ENCODE results near the gene GPR12. TPM values are rescaled to one million over a fixed set of nuclear protein-coding genes. Genes with fewer than 3 reads are reported as not detected.

GPR12 gene
- total and polyA plus RNA-seq, 2 of the 4 experiments (the other 2 are of a cell fraction) = not detected

- H2BK5ac ChIP-seq (ENCODE audit: low read depth, low read length, poor library complexity, severe bottlenecking) = no peak overlapping the region
- H3K4me1 ChIP-seq (ENCODE audit: control insufficient read depth, insufficient read depth, low read length) = no peaks in the 10 kb centered on the region
- H3K23ac ChIP-seq (ENCODE audit: low read depth, low read length) = no peak overlapping the region
- H4K20me1 ChIP-seq (ENCODE audit: insufficient read depth, low read length) = no peaks in the 10 kb centered on the region
- WGBS, 2 experiments (ENCODE audit: extremely low coverage in 2 of 2, insufficient read length in 1 of 2) = no CpG with 5 or more reads among the region's 2 CpGs
- H3K4me2 ChIP-seq (ENCODE audit: low read depth, low read length) = no peak overlapping the region
- H3K9ac ChIP-seq (ENCODE audit: low read depth, low read length) = no peak overlapping the region
- intact Hi-C loops (cut with micrococcal nuclease) (no loop called here), dilution Hi-C loops (cut with HindIII; ENCODE audit: low sequenced_read_pairs, unreplicated experiment) (no loop called here), in situ Hi-C loops (cut with MboI; ENCODE audit: low sequenced_read_pairs) (no loop called here)
- H3K9me3 ChIP-seq (ENCODE audit: control insufficient read depth, insufficient read depth, low read length) = no peaks in the 10 kb centered on the region
- H3K27me3 ChIP-seq (ENCODE audit: control insufficient read depth, insufficient read depth, low read length) = peaks cover 7% of the 10 kb centered on the region
- no peak overlapping the region for H3K14ac ChIP-seq (replicated peaks; ENCODE audit: low read depth, low read length)
- POLR2A ChIA-PET (ENCODE audit: unreplicated experiment) = no interaction called here
- H3K9me1 ChIP-seq (ENCODE audit: insufficient read depth, low read length) = no peaks in the 10 kb centered on the region
- H2AK5ac ChIP-seq (ENCODE audit: low read depth, low read length) = no peak overlapping the region
- no peaks in the 10 kb centered on the region for H3K79me1 ChIP-seq (ENCODE audit: low read depth in 1 of 2, low read length in 2 of 2)
- H2AK9ac ChIP-seq (replicated peaks; ENCODE audit: low read depth, low read length, poor library complexity) = no peak overlapping the region
- no peak overlapping the region for H3K4ac ChIP-seq (ENCODE audit: low read depth, low read length)
- CTCF ChIA-PET = interaction anchor here (0.5 kb wide), 1 partner anchor 8 kb away, joined by 3 read pairs; no protein-coding TSS in a partner anchor
- H3K36me3 ChIP-seq (ENCODE audit: control insufficient read depth, insufficient read depth, low read length) = no peaks in the 10 kb centered on the region
- ATAC-seq (ENCODE audit: low read depth) = no peak
- H3K27ac ChIP-seq (ENCODE audit: insufficient read depth, low read length) = no peak overlapping the region
- TF ChIP-seq NFE2L2 (IDR thresholded peaks at IDR 0.05; ENCODE audit: low read depth, low read length) (no peak), SMC3 (IDR thresholded peaks at IDR 0.05; ENCODE audit: low read depth, low read length) (no peak), RFX5 (IDR thresholded peaks at IDR 0.05; ENCODE audit: low read depth, low read length) (no peak)
- H4K8ac ChIP-seq (ENCODE audit: low read depth in 2 of 2, low read length in 2 of 2) = no peak overlapping the region
- BruUV-seq (replicated peaks) = no TSS peak
- no peak overlapping the region for H2BK20ac ChIP-seq (ENCODE audit: low read depth, low read length)
- H3K18ac ChIP-seq (ENCODE audit: low read depth, low read length) = no peak overlapping the region
- H2BK120ac ChIP-seq (ENCODE audit: low read depth, low read length) = no peak overlapping the region
- no peak overlapping the region for H4K5ac ChIP-seq (ENCODE audit: low read depth, low read length)
- H2AFZ ChIP-seq (replicated peaks; ENCODE audit: low read length, poor library complexity) = no peak overlapping the region
- no peak overlapping the region for H3K4me3 ChIP-seq (ENCODE audit: insufficient read depth, low read depth, low read length)
- no peak for DNase-seq
- H3K56ac ChIP-seq (ENCODE audit: extremely low read depth, insufficient read depth, low read length) = no peak overlapping the region
- no peak overlapping the region for H2BK15ac ChIP-seq (ENCODE audit: low read depth, low read length)
- H4K91ac ChIP-seq (ENCODE audit: insufficient read depth, low read depth, low read length) = no peak overlapping the region
Observed at GRCh38 chr13:26786651-26787295, 26.2 kb upstream of the GPR12 start.

Measured in IMR-90 (cell line).